GM21723 (cell line): ENCODE measurements around the gene RTP1.
"Not testable (repeated sequence)": the region's sequence is repeated elsewhere in the genome, so short reads cannot be mapped to it uniquely, and the experiment has no call there.

Source experiments
- ATAC-seq: cut with Tn5 transposase; IDR thresholded peaks from one replicate; pipeline ENCODE4 v1.9.1; 2021; ENCODE audit warnings: mild to moderate bottlenecking, moderate library complexity; ENCODE audit not compliant: unreplicated experiment

Gene RTP1

DNA sequence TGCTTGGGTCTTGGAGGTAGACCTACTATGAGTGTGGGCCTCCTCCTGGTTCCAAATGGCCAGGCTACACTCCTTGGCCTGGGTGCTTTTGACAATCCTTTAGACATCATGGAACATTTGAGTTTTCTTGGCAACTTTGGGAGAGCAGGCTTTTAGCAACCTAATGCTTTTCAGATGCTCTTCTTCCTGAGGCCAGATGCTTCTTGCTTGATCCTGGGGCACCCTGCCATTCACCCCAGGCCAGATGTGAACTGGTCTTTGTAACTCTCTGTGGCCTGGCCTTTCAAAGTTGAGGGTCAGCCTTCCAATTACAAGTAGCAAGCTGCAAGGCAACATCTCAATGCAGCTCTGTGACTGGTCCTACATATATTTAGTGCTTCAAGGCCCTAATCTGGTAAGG is 40.5 kb downstream of the RTP1 start:
- no peak for ATAC-seq

- ATAC-seq = no peak
These were observed 41.0 kb downstream of the RTP1 start for GRCh38 chr3:187238239-187238638.

GRCh38 chr3:187238835-187239234 is 41.5 kb downstream of the RTP1 start:
- ATAC-seq = not testable (repeated sequence)

- ATAC-seq = no peak
These were observed 45.1 kb downstream of the RTP1 start for GRCh38 chr3:187242435-187242834.

- no peak for ATAC-seq
These were observed 45.6 kb downstream of the RTP1 start for GRCh38 chr3:187242900-187243299.

DNA sequence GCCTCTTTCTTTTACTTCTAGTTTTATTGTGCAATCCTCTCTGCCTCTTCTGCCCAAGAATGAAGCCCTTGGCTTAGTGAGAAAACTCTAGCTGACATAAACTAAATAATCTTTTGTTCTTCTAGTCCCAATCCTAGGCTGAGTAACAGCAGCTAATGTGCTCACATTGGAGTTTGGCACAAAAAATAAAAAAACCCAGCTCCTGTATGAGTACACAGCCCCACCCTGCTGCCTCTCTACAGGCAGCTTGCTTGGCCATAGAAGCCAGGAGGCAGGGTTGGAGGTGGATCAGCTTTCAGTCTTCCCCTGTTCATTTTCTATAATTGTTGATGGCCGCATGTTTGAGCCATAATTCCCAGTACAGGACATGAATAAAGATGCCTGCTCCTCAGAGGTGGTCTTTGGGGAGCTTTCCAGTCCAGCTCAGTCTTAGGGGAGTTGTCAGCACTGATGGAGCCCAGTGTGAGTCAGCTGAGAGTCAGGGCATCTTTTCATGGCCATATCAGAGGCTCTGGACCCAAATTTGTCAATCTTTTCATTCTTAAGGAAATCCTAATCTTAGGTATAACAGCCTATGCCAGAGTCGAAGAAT is 46.7 kb downstream of the RTP1 start:
- ATAC-seq = no peak

DNA sequence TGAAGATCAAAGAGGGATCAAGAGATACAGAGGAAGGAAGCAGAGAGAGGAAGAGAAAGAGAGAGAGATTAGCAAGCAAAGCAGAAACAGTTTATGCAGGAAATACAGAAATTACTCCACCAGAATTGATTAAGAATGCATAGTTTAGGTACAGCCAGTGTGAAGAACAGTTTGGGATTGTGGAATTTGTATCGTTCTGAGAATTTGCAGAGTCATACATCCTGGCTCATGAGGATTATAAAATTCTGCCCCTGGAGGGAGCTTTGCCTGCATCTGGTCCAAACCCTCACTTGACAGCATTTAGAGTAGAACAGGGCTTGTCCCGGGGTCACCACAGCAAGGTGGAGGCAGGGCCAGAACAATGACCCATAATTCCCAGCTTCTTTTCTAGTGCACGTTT is 50.1 kb downstream of the RTP1 start:
- ATAC-seq = no peak
